Cardiac muscle cell (in vitro differentiated cells and primary cell): Measurements from ENCODE around the gene SNX2. TPM values are rescaled to one million over a fixed set of nuclear protein-coding genes. Genes with fewer than 3 reads are reported as not detected.
"Not testable (repeated sequence)": the region's sequence is repeated elsewhere in the genome, so short reads cannot be mapped to it uniquely, and the experiment has no call there.

Experiments
- DNase-seq, 2 donors: peaks; one replicate each; pipeline versions ENCODE4 v3.0.0 to v3.0.0-alpha.2; 2010 to 2017; ENCODE audit warnings: low read depth in 1 of 2, low spot score in 1 of 2
- H3K27ac ChIP-seq: fragments of 200-600 bp; sonication (generic); 2 replicates; pipeline ENCODE4 v1.5.1; 2016
- H3K27me3 ChIP-seq: fragments of 200-600 bp; sonication (generic); 2 replicates; pipeline ENCODE4 v1.6.0; 2016; ENCODE audit warnings: control low read depth
- H3K36me3 ChIP-seq: fragments of 200-600 bp; sonication (generic); 2 replicates; pipeline ENCODE4 v1.5.1; 2016; ENCODE audit warnings: control low read depth
- H3K4me1 ChIP-seq: fragments of 200-600 bp; sonication (generic); 2 replicates; pipeline ENCODE4 v1.8.1; 2017; ENCODE audit warnings: low read depth, mild to moderate bottlenecking, mixed run types
- H3K4me3 ChIP-seq: fragments of 200-600 bp; sonication (generic); 2 replicates; pipeline ENCODE4 v1.5.1; 2016; ENCODE audit warnings: mild to moderate bottlenecking
- H3K9me3 ChIP-seq: fragments of 200-600 bp; sonication (generic); 2 replicates; pipeline ENCODE4 v1.5.1; 2017; ENCODE audit warnings: low read depth, mild to moderate bottlenecking, control low read depth
- CTCF ChIP-seq: IDR thresholded peaks from 2 replicates; pipeline ENCODE4 v1.5.1; 2012; ENCODE audit warnings: low read depth, mild to moderate bottlenecking, low read length
- polyA plus RNA-seq: library from polyadenylated mRNA; unstranded; fragments of >200 nt; fragmentation: Nextera tagmentation; extraction: Ambion mirVana; gene quantifications from 2 replicates; pipeline ENCODE4 v1.2.1, GENCODE V29; 2016
- total RNA-seq: library from RNA; depleted of rRNA; stranded (reverse); fragments of >200 nt; gene quantifications from 2 replicates; pipeline ENCODE4 v1.2.3, GENCODE V29; 2016

The SNX2 gene
- total and polyA plus RNA-seq, 2 experiments from 2014 or later, result 26.9 to 49.3 TPM

- no peak for TF ChIP-seq CTCF
- Histone ChIP-seq H3K9me3 (no peaks in the 10 kb centered on the region), H3K27me3 (no peaks in the 10 kb centered on the region), H3K27ac (no peak overlapping the region), H3K4me3 (no peak overlapping the region), H3K4me1 (peaks cover 14% of the 10 kb centered on the region), H3K36me3 (no peaks in the 10 kb centered on the region)
- no peak for DNase-seq
Measured at GRCh38 chr5:122847687-122848081, 72.8 kb downstream of the SNX2 start.

GRCh38 chr5:122849771-122850170 lies 74.9 kb downstream of the SNX2 start:
- Histone ChIP-seq H3K4me1 (peaks cover 14% of the 10 kb centered on the region), H3K27ac (no peak overlapping the region), H3K36me3 (no peaks in the 10 kb centered on the region), H3K9me3 (no peaks in the 10 kb centered on the region), H3K27me3 (no peaks in the 10 kb centered on the region), H3K4me3 (no peak overlapping the region)
- DNase-seq, result peak; percentile 13 to 37
- no peak for TF ChIP-seq CTCF

- H3K27me3 ChIP-seq, H3K27ac ChIP-seq: not testable (repeated sequence)
Measured at GRCh38 chr5:122857538-122857937, 82.7 kb downstream of the SNX2 start.

GRCh38 chr5:122858451-122858850 lies 83.6 kb downstream of the SNX2 start:
- Histone ChIP-seq H3K27ac (no peak overlapping the region), H3K4me1 (no peaks in the 10 kb centered on the region), H3K4me3 (no peak overlapping the region), H3K9me3 (no peaks in the 10 kb centered on the region), H3K36me3 (no peaks in the 10 kb centered on the region), H3K27me3 (no peaks in the 10 kb centered on the region)
- DNase-seq, result peak in 1 of 2 donors; percentile 53
- TF ChIP-seq CTCF, result no peak

More at GRCh38 chr5:122857538-122857937, 82.7 kb downstream of the SNX2 start:
- H3K4me1 ChIP-seq, H3K9me3 ChIP-seq, H3K4me3 ChIP-seq, DNase-seq, H3K36me3 ChIP-seq: not testable (repeated sequence)

GRCh38 chr5:122863240-122863639 lies 88.4 kb downstream of the SNX2 start:
- Histone ChIP-seq H3K27me3 (no peaks in the 10 kb centered on the region), H3K27ac (no peak overlapping the region), H3K4me3 (no peak overlapping the region), H3K4me1 (no peaks in the 10 kb centered on the region), H3K9me3 (no peaks in the 10 kb centered on the region), H3K36me3 (no peaks in the 10 kb centered on the region)
- DNase-seq, result no peak
- TF ChIP-seq CTCF, result no peak

- no peaks in the 10 kb centered on the region for H3K36me3 ChIP-seq
- H3K9me3 ChIP-seq, result no peaks in the 10 kb centered on the region
- no peak for TF ChIP-seq CTCF
- no peaks in the 10 kb centered on the region for H3K4me1 ChIP-seq
- no peaks in the 10 kb centered on the region for H3K27me3 ChIP-seq
- H3K4me3 ChIP-seq, result no peak overlapping the region
- DNase-seq, result no peak
- no peak overlapping the region for H3K27ac ChIP-seq
Measured at GRCh38 chr5:122863721-122864120, 88.8 kb downstream of the SNX2 start.
